WTC11 (cell line): ENCODE data around the gene MZF1.

Experiments used
- ATF3 ChIP-seq: sonication (generic); formaldehyde crosslinking; conservative IDR thresholded peaks from 2 replicates; pipeline ENCODE4 v1.8.1; 2022; ENCODE audit warnings: mild to moderate bottlenecking, missing genetic modification reagents
- ETV6 ChIP-seq: sonication (generic); formaldehyde crosslinking; IDR thresholded peaks from 2 replicates; pipeline ENCODE4 v1.8.1; 2022; ENCODE audit warnings: mild to moderate bottlenecking, missing genetic modification reagents
- SP1 ChIP-seq: sonication (generic); formaldehyde crosslinking; conservative IDR thresholded peaks from 2 replicates; pipeline ENCODE4 v1.8.1; 2022; ENCODE audit warnings: missing genetic modification reagents
- ZBTB21 ChIP-seq: sonication (generic); formaldehyde crosslinking; IDR thresholded peaks from 2 replicates; pipeline ENCODE4 v1.8.1; 2023; ENCODE audit warnings: mild to moderate bottlenecking, missing genetic modification reagents, borderline replicate concordance
- ZNF396 ChIP-seq: fragments of 250-450 bp; sonication (Bioruptor Pico); IDR thresholded peaks from 2 replicates; pipeline ENCODE4 v1.8.0; 2021; ENCODE audit warnings: mild to moderate bottlenecking, moderate library complexity, borderline replicate concordance
- TF ChIP-seq, protein P1 (sequence below): fragments of 200-600 bp; IDR thresholded peaks from 2 replicates; pipeline ENCODE4 v1.8.0; 2022; ENCODE audit warnings: antibody characterized with exemption

DNA sequence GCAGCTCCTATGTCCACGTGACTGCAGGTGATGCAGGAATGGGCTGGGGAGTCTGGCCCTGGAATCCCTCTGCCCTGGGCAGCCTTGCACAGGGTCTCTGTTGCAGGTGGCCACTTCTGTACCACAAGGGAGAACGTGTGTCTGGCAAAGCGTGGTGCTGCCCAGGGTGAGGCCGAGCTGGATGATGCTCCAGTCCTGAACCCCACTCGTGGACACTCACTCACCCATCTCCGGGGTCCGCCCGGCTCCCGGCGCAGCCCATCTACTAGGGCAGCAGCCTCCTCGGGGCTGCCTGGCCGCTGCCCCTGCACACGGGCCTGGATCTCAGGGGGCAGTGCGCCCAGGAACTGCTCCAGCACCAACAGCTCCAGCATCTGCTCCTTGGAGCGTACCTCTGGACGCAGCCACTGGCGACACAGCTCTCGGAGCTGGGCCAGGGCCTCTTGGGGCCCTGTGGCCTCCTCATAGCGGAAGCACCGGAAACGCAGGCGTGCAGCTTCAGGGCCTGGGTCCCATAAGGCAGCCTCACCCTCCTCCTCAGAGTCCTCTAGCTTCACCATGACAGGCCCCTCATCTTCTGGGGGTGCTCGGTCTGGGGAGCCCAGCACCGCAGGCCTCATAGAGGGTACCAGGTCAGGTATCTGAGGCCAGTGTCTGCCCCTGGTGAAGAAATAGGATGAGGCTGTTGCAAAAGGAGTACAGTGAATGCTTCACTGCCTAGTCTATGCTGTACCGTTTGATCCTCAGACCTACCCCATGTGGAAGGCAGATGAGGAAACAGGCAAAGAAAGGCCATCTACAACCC lies 2.2 kb downstream of the MZF1 start:
- TF ChIP-seq ZBTB21 (CRISPR knock-in tag) (no peak), ETV6 (CRISPR knock-in tag) (no peak), ZNF396 (CRISPR knock-in tag) (no peak), ATF3 (CRISPR knock-in tag) (no peak), SP1 (CRISPR knock-in tag) (no peak)
- TF ChIP-seq, protein P1, sequence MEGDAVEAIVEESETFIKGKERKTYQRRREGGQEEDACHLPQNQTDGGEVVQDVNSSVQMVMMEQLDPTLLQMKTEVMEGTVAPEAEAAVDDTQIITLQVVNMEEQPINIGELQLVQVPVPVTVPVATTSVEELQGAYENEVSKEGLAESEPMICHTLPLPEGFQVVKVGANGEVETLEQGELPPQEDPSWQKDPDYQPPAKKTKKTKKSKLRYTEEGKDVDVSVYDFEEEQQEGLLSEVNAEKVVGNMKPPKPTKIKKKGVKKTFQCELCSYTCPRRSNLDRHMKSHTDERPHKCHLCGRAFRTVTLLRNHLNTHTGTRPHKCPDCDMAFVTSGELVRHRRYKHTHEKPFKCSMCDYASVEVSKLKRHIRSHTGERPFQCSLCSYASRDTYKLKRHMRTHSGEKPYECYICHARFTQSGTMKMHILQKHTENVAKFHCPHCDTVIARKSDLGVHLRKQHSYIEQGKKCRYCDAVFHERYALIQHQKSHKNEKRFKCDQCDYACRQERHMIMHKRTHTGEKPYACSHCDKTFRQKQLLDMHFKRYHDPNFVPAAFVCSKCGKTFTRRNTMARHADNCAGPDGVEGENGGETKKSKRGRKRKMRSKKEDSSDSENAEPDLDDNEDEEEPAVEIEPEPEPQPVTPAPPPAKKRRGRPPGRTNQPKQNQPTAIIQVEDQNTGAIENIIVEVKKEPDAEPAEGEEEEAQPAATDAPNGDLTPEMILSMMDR, result no peak
